ENCODE data around the gene FBXO10.
"Not testable (repeated sequence)": the region's sequence is repeated elsewhere in the genome, so short reads cannot be mapped to it uniquely, and the experiment has no call there.

Gene FBXO10

DNA sequence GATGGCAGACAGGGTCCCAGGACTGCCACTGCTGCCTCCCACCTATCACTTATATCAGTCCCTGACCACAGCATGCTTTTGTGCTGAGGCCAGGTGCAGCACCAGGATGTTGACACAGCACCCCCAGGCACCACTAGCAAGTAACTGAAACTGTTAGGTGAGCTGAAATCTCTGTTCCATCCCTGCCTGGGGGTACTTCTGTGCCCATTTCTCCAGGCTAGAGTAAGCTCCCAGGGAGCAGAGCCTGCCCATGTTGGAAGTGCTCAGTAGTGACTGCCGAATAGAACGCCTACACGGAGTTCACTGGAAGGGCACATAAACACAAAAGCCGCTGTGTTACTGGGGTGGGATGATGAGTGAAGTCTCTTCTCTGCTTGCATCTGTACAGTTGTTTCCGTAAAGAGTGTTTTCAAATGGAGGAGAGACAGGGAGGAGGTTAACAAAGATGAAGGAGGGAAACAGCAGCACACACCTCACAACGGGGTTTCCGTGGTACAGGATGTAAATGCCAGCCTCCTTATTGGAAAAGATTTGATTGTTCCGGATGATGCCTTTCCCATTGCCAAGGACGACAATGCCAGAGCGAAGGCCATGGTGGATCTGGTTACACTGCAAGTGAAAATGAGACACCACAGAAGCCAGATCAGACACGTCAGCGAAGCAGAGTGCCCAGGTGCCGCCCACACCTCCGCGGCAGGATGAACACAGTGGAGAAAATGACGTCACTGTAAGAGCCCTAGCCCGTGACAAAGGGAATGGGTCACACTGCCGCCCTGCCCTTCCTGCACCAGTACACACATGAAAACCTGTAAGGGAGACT is 47.3 kb downstream of the FBXO10 start:
- in situ Hi-C loops (cut with MboI; ENCODE audit: low sequenced_read_pairs), result no loop called here
- Histone ChIP-seq H3K36me3 (replicated peaks) (peaks cover 21% of the 10 kb centered on the region), H3K9me3 (no peaks in the 10 kb centered on the region), H3K4me1 (no peaks in the 10 kb centered on the region), H3K4me3 (no peak overlapping the region), H3K27me3 (ENCODE audit: low read depth) (no peaks in the 10 kb centered on the region)
- no peak for DNase-seq (ENCODE audit: low spot score in 2 of 2)

DNA sequence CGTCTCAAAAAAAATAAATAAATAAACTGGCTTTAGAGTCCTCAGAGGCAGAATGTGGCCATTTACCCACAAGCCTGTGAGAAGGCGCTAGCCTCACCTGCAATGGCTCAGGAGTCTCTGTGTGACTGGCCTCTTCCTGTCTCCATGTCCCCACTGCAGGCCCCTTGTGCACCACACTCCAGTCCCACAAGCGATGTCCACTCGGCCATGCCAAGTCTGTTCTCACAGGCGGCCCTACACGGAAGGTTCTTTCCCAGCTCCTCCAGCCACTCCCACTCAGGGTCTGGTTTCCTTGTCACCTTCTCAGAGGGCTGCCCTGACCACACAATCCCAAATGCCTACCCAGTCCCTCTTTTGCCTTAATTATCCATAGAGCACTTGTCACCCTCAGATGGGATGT is 52.3 kb downstream of the FBXO10 start:
- no peak overlapping the region for H3K4me3 ChIP-seq
- DNase-seq (ENCODE audit: low spot score in 2 of 2), result no peak
- peaks cover 24% of the 10 kb centered on the region for H3K36me3 ChIP-seq (replicated peaks)
- in situ Hi-C loops (cut with MboI; ENCODE audit: low sequenced_read_pairs), result no loop called here
- H3K27me3 ChIP-seq (ENCODE audit: low read depth), result no peaks in the 10 kb centered on the region
- H3K9me3 ChIP-seq, result no peaks in the 10 kb centered on the region
- no peaks in the 10 kb centered on the region for H3K4me1 ChIP-seq

DNA sequence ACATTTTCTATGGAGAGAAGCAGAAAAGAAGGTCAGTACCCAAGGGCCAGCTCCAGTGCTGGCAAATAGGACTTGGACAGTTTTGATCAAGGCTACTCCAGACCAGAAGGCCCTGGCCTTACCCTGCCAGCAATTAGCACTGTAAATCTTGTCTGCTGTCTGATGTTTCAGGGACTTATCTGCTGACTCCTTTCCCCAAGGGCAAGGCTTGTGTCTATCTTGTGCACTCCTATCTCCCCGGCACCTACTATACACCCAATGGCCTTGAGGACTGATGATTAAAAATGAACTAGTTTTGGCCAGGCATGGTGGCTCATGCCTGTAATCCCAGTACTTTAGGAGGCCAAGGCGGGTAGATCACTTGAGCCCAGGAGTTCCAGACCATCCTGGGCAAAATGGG is 53.2 kb downstream of the FBXO10 start:
- H3K27me3 ChIP-seq (ENCODE audit: low read depth), result no peaks in the 10 kb centered on the region
- peaks cover 23% of the 10 kb centered on the region for H3K36me3 ChIP-seq (replicated peaks)
- no peaks in the 10 kb centered on the region for H3K4me1 ChIP-seq
- in situ Hi-C loops (cut with MboI; ENCODE audit: low sequenced_read_pairs), result no loop called here
- DNase-seq (ENCODE audit: low spot score in 2 of 2), result no peak
- H3K4me3 ChIP-seq, result no peak overlapping the region
- H3K9me3 ChIP-seq, result no peaks in the 10 kb centered on the region

DNA sequence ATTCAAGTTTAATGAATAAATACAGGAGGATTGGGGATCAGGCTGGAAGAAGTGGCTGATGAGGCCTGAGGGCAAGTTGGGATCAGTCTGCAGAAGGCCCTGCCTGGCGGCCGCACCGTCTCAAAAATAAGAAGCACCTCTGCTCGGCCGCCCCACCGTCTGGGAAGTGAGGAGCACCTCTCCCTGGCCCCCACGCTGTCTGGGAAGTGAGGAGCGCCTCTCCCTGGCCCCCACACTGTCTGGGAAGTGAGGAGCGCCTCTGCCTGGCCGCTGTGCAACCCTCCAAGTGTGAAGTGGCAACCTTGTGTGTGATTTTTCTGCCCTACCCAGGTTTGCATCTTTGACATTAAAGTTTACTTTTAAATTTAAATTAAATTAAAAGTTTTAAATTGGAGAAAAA is 55.1 kb downstream of the FBXO10 start:
- no peaks in the 10 kb centered on the region for H3K27me3 ChIP-seq (ENCODE audit: low read depth)
- no peaks in the 10 kb centered on the region for H3K9me3 ChIP-seq
- no peaks in the 10 kb centered on the region for H3K4me1 ChIP-seq
- H3K4me3 ChIP-seq, result no peak overlapping the region
- in situ Hi-C loops (cut with MboI; ENCODE audit: low sequenced_read_pairs), result no loop called here
- DNase-seq (ENCODE audit: low spot score in 2 of 2), result no peak
- peaks cover 18% of the 10 kb centered on the region for H3K36me3 ChIP-seq (replicated peaks)

DNA sequence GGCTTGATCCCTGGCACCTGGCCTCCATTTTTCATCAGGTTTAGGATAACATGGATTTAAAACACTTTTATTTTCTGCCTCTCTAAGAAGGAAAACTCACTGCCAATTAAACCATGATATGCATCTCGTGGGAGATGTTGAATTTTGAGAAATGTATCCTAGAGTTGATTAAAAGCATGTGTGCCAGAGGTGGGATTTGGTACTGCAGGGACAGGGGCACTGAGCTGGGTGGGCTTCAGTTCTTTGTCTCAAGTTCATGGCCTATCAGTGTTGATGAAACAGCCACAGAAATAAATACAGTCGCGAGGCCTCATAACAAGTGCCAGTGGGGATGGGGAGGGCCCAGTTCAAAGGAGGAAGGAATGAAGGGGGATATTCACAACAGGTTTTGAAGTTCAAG is 55.5 kb downstream of the FBXO10 start:
- no peaks in the 10 kb centered on the region for H3K27me3 ChIP-seq (ENCODE audit: low read depth)
- peaks cover 15% of the 10 kb centered on the region for H3K36me3 ChIP-seq (replicated peaks)
- DNase-seq (ENCODE audit: low spot score in 2 of 2), result no peak
- in situ Hi-C loops (cut with MboI; ENCODE audit: low sequenced_read_pairs), result no loop called here
- H3K4me1 ChIP-seq, result no peaks in the 10 kb centered on the region
- H3K9me3 ChIP-seq, result no peaks in the 10 kb centered on the region
- no peak overlapping the region for H3K4me3 ChIP-seq

DNA sequence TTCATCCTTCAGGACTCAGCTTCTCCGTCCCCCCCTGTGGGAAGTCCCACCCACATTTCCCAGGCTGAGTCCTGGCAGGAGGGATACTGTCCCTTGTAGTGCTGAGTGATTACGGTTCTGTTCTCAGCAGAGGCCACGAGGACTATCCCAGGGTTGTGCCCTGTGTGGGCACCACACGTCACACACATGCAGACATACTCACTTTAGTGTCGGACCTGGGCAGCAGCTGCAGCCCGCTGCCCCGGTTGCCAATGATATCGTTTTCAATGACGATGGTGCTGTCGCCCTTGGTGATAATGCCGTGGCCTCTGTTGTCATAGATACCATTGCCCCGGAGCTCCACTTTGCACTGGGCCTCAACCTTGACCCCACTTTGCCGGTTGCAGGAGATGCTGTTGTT is 58.3 kb downstream of the FBXO10 start:
- Histone ChIP-seq H3K4me3 (no peak overlapping the region), H3K36me3 (replicated peaks) (peaks cover 8% of the 10 kb centered on the region), H3K4me1 (no peaks in the 10 kb centered on the region), H3K9me3 (no peaks in the 10 kb centered on the region), H3K27me3 (ENCODE audit: low read depth) (no peaks in the 10 kb centered on the region)
- no peak for DNase-seq (ENCODE audit: low spot score in 2 of 2)
- in situ Hi-C loops (cut with MboI; ENCODE audit: low sequenced_read_pairs), result no loop called here

DNA sequence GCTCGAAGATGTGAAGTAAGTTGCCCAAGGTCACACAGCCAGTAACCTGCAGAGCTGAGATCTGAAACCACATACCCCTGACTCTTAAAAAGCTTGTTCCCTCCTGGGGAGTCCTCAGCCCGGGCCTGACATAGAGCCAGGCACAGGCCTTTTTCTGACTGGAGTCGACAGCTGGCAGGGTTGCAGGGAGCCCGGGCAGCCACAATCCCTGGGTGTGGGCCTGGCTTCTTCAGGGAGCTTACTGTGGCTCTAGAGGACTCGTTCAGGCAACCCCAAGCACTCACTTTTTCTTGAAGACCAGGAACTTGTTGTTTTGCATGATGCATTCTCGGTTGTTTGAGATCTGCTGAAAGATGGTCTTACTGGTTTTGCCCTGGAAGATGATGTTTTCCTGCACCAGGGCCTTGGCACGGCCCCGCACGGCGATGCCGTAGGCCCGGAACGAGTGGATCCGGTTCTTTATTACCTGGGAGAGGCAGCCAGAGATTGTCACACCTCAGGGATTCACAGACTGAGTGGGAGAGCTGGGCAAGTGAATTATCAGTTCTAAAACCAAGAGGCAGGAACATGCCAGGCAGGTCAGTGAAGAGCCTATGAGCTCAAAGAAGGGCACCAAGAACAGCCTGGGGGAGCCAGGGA is 60.4 kb downstream of the FBXO10 start:
- Histone ChIP-seq H3K4me1 (no peaks in the 10 kb centered on the region), H3K4me3 (no peak overlapping the region), H3K27me3 (ENCODE audit: low read depth) (no peaks in the 10 kb centered on the region), H3K36me3 (replicated peaks) (no peaks in the 10 kb centered on the region; the same call in none of the 2 replicates), H3K9me3 (no peaks in the 10 kb centered on the region)
- DNase-seq (ENCODE audit: low spot score in 2 of 2), result no peak
- in situ Hi-C loops (cut with MboI; ENCODE audit: low sequenced_read_pairs), result no loop called here

DNA sequence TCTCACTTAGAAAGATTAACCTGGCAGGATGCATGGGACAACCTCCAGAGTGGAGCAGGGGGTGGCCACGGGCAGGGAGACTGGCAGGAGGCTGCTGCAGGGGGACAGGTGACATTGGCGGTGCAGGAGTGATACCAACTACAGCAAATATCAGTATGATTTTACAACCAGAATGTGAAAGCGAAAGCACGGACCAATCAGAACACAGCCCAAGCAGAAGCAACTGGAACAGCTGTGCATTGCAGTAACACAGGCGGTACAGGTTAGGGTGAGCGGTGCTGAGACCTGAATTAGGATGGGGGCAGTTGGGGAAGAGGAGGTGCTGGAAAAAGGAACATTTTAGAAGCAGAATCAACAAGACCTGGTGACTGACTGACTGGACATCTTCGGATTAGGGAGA is 61.2 kb downstream of the FBXO10 start:
- no peaks in the 10 kb centered on the region for H3K27me3 ChIP-seq (ENCODE audit: low read depth)
- H3K4me3 ChIP-seq, result no peak overlapping the region
- no peaks in the 10 kb centered on the region for H3K9me3 ChIP-seq
- no peaks in the 10 kb centered on the region; the same call in 1 of the 2 replicates for H3K36me3 ChIP-seq (replicated peaks)
- in situ Hi-C loops (cut with MboI; ENCODE audit: low sequenced_read_pairs), result no loop called here
- no peak for DNase-seq (ENCODE audit: low spot score in 2 of 2)
- H3K4me1 ChIP-seq, result no peaks in the 10 kb centered on the region

DNA sequence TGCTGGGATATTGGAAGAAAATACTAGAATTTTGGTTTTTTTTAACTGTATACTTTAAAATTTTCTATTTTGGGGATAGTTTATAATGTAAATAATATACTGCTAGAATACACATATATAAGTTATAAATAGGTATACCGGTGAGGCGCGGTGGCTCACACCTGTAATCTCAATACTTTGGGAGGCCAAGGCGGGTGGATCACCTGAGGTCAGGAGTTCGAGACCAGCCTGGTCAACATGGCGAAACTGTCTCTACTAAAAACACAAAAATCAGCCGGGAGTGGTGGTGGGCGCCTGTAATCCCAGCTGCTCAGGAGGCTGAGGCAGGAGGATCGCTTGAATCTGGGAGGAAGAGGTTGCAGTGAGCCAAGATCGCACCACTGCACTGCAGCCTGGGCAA is 61.8 kb downstream of the FBXO10 start:
- in situ Hi-C loops (cut with MboI; ENCODE audit: low sequenced_read_pairs); H3K36me3 ChIP-seq (replicated peaks); H3K4me1 ChIP-seq; H3K27me3 ChIP-seq (ENCODE audit: low read depth); H3K9me3 ChIP-seq; DNase-seq (ENCODE audit: low spot score in 2 of 2); H3K4me3 ChIP-seq: not testable (repeated sequence)

DNA sequence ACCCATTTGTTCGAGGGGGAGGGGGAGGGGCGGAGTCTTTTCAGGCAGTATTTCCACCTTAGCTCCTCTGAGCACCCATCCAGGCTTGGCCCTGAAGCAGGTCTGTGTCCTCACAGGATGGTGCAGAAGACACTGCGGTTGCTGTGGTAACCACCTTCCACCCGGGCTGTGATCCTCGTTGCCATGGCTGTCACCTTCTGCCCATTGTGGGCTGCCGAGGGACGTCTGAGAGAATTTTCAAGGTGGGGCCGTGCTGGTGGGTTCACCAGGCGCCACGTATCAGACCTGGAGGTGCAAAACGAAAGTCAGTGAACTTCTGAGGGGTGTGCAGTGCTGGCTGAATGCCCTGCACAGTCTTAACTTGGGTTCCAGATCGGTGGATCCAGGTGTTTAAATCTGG is 63.7 kb downstream of the FBXO10 start:
- in situ Hi-C loops (cut with MboI; ENCODE audit: low sequenced_read_pairs), result no loop called here
- no peaks in the 10 kb centered on the region for H3K9me3 ChIP-seq
- H3K4me1 ChIP-seq, result no peaks in the 10 kb centered on the region
- no peak overlapping the region for H3K4me3 ChIP-seq
- peaks cover 8% of the 10 kb centered on the region for H3K36me3 ChIP-seq (replicated peaks)
- no peak for DNase-seq (ENCODE audit: low spot score in 2 of 2)
- no peaks in the 10 kb centered on the region for H3K27me3 ChIP-seq (ENCODE audit: low read depth)

DNA sequence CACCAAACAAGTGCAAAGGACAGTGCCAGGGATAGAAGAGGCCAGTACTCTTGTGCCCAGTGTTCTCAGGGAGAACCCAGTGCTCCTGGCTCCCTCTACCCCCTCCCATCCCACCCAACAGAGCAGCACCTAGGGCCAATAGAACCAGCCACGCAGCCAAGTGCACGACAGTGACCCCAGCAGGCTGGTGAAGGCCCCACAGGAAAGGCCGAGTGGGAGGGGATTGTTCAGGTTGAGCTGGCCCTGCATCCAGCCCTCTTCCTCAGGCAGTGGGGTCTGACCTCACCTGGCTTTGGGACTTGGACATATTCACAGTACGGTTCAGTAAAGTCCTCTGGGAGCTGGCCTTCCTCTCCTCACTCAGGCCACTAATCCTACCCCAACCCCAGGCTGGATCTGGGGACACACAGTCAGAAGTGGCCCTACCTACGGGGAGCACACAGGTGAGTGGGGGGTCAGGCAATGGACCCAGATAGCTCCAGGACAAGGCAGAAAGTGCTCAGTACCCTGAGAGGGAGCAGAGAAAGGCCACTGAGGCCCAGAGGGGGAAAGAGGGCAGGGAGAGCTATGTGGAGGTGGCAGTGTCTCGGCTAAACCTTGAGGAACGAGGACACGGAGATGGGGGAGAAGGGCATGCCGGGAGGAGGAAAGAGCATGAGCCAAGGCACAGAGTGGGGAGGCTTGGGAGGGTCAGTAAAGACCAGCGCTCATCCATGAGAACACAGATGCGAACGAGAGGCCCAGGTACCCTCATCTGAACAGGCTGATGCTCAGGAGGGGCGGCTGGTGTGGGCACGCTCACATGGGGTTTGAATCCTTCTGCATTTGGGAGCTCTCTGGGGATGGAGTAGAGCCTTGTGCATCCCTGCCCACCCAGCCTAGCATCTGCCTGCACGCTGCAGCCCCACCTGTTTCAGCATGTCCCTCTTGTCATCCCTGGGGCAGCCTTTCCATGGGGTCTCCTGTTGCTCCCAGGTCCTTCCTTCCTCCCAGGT is 64.9 kb downstream of the FBXO10 start:
- in situ Hi-C loops (cut with MboI; ENCODE audit: low sequenced_read_pairs), result no loop called here
- peaks cover 12% of the 10 kb centered on the region for H3K36me3 ChIP-seq (replicated peaks)
- DNase-seq (ENCODE audit: low spot score in 2 of 2), result peak; percentile 16 to 68
- H3K9me3 ChIP-seq, result no peaks in the 10 kb centered on the region
- H3K4me3 ChIP-seq, result no peak overlapping the region
- H3K4me1 ChIP-seq, result no peaks in the 10 kb centered on the region
- no peaks in the 10 kb centered on the region for H3K27me3 ChIP-seq (ENCODE audit: low read depth)

DNA sequence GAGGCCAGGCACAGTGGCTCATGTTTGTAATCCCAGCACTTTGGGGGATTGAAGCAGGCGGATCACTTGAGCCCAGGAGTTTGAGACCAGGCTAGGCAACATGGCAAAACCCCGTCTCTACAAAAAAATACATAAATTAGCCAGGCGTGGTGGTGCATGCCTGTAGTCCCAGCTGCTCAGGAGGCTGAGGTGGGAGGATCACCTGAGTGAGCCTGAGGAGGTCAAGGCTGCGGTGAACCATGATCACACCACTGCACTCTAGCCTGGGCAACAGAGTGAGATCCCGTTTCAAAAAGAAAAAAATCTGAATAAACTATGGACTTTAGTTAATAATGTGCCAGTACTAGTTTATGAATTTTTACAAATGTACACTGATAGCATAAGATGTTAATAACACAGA is 66.1 kb downstream of the FBXO10 start:
- peaks cover 23% of the 10 kb centered on the region for H3K36me3 ChIP-seq (replicated peaks)
- H3K4me1 ChIP-seq, result not testable (repeated sequence)

DNA sequence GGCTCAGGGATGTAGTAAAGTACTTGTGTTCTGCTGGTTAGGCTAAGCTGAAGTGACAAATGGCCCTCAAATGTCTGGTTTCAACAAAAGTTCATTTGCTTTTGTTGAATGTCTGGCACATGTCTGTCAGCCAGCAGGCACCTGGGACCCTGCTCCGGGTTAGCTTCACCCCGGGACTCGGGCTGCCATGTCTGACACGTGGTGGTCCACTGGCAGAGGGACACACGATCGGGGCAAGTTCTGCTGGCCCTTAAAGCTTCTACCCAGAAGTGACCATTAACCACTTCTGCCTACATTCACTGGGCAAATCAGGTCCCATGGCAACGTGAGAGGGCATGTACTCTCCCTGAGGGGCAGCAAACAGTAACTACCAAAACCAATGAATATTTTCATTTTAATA is 66.6 kb downstream of the FBXO10 start:
- no peaks in the 10 kb centered on the region for H3K4me1 ChIP-seq
- in situ Hi-C loops (cut with MboI; ENCODE audit: low sequenced_read_pairs), result no loop called here
- no peak for DNase-seq (ENCODE audit: low spot score in 2 of 2)
- no peaks in the 10 kb centered on the region for H3K27me3 ChIP-seq (ENCODE audit: low read depth)
- H3K4me3 ChIP-seq, result no peak overlapping the region
- peaks cover 28% of the 10 kb centered on the region for H3K36me3 ChIP-seq (replicated peaks)
- no peaks in the 10 kb centered on the region for H3K9me3 ChIP-seq

More for the DNA sequence above, 66.1 kb downstream of the FBXO10 start:
- DNase-seq (ENCODE audit: low spot score in 2 of 2); in situ Hi-C loops (cut with MboI; ENCODE audit: low sequenced_read_pairs); H3K4me3 ChIP-seq; H3K9me3 ChIP-seq; H3K27me3 ChIP-seq (ENCODE audit: low read depth): not testable (repeated sequence)

DNA sequence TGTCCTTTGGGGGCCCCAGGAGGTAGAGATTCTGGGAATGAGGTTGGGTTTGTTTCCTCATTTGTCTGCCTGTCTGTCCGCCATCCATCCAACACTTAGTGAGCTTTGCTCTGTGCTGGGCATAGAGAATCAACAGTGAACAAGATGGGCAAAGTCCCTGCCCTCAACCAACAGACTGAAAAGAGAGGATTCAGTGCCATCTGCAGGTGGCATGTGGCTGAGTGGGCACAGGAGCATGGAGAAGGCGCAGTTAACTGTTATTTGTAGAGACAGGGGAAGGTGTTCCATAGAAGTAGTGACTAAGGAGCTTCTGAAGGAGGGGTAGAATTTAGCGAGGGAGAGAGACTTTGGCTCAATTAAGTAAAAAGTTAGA is 67.4 kb downstream of the FBXO10 start:
- Histone ChIP-seq H3K36me3 (replicated peaks) (peaks cover 35% of the 10 kb centered on the region), H3K4me3 (no peak overlapping the region), H3K9me3 (no peaks in the 10 kb centered on the region), H3K27me3 (ENCODE audit: low read depth) (no peaks in the 10 kb centered on the region), H3K4me1 (no peaks in the 10 kb centered on the region)
- in situ Hi-C loops (cut with MboI; ENCODE audit: low sequenced_read_pairs), result no loop called here
- no peak for DNase-seq (ENCODE audit: low spot score in 2 of 2)
